ENCODE measurements around the gene NGRN. TPM values are rescaled to one million over a fixed set of nuclear protein-coding genes. Genes with fewer than 3 reads are reported as not detected.

The NGRN gene
- polyA plus RNA-seq, 1 of the 3 experiments (the other 2 are of a cell fraction): 48.2 TPM

DNA sequence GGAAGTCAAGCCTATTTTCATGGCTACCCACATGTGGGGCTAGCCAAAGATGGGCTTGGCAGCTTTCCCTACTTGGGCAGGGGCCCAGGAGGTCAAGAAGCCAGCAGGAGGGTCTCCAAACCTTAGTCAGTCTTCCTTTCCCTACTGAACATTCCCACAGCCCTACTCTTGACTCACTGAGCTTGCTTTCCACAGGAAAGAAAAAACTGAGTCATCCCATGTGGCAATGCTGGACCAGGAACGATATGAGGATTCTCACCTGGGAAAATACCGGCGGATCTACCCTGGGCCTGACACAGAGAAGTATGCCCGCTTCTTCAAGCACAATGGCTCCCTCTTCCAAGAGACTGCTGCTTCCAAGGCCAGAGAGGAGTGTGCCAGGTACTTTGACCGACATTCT lies 3.7 kb upstream of the NGRN start:
- CTCF ChIA-PET: interaction anchor here (2.7 kb wide), 1 partner anchor 12 kb away, joined by 9 read pairs; no protein-coding TSS in a partner anchor

DNA sequence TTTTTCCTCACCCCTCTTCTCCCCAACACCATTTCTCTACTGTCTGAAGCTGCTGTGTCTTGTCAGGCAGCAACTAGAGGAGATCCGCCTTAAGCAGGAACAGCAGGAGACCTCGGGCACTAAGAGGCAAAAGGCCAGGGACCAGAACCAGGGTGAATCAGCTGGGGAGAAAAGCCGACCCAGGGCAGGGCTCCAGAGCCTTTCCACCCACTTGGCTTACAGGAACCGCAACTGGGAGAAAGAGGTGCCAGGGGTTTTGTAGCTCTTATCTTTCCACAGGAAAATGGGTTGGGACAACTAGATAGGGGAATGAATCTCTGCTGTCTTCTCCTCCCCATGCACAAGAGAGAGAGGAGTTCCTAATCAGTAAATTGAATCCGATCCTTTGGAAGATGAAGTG lies 3.0 kb upstream of the NGRN start:
- H3K4me2 ChIP-seq: no peak overlapping the region
- H3K27me3 ChIP-seq (ENCODE audit: insufficient read depth): no peaks in the 10 kb centered on the region
- TF ChIP-seq ELF1 (IDR thresholded peaks at IDR 0.05) (no peak), FOXJ3 (CRISPR knock-in tag; IDR thresholded peaks at IDR 0.05) (no peak), TEAD4 (IDR thresholded peaks at IDR 0.05; ENCODE audit: borderline replicate concordance, insufficient read depth) (no peak), MEF2A (IDR thresholded peaks at IDR 0.05; ENCODE audit: borderline replicate concordance, low read depth) (no peak)
- peaks cover 19% of the 10 kb centered on the region for H3K79me2 ChIP-seq (ENCODE audit: insufficient read depth)
- peaks cover 9% of the 10 kb centered on the region for H4K20me1 ChIP-seq (ENCODE audit: insufficient read depth)
- no peak overlapping the region for H3K4me3 ChIP-seq (ENCODE audit: low read depth in 2 of 2, low read length in 1 of 2)
- H2AFZ ChIP-seq (ENCODE audit: low read depth): no peak overlapping the region
- H3K36me3 ChIP-seq (replicated peaks in 1 of 2; ENCODE audit: control insufficient read depth in 1 of 2, insufficient read depth in 2 of 2, low read length in 1 of 2): peaks cover 0 to 11% of the 10 kb centered on the region in 2 experiments
- H3K9ac ChIP-seq: no peak overlapping the region
- POLR2A ChIA-PET: no interaction called here
- no peak overlapping the region for H3K27ac ChIP-seq (ENCODE audit: low read depth in 2 of 2, low read length in 1 of 2)
- H3K9me3 ChIP-seq: no peaks in the 10 kb centered on the region
- DNase-seq: no peak
- WGBS (ENCODE audit: low lambda C conversion rate): 83% methylated on average over 5 of the region's 5 CpGs
- peaks cover 4 to 11% of the 10 kb centered on the region in 2 experiments; a peak in 1 of 4 replicates for H3K4me1 ChIP-seq (ENCODE audit: control insufficient read depth in 1 of 2, insufficient read depth in 2 of 2, low read depth in 1 of 2, low read length in 1 of 2)
- CTCF ChIA-PET: interaction anchor here (0.9 to 2.7 kb wide), 3 partner anchors 12 to 107 kb away, joined by 3 to 9 read pairs (median 3); no protein-coding TSS in a partner anchor
- H3F3A ChIP-seq (replicated peaks; ENCODE audit: insufficient read depth): peaks cover 10% of the 10 kb centered on the region
- H3K9me2 ChIP-seq: no peaks in the 10 kb centered on the region

More for the DNA sequence above, 3.7 kb upstream of the NGRN start:
- Histone ChIP-seq H3K4me2 (no peak overlapping the region), H3K36me3 (replicated peaks in 1 of 2; ENCODE audit: control insufficient read depth in 1 of 2, insufficient read depth in 2 of 2, low read length in 1 of 2) (peaks cover 0 to 5% of the 10 kb centered on the region in 2 experiments), H3K27me3 (ENCODE audit: insufficient read depth) (no peaks in the 10 kb centered on the region), H3K79me2 (ENCODE audit: insufficient read depth) (peaks cover 13% of the 10 kb centered on the region), H3K9me2 (no peaks in the 10 kb centered on the region), H3K9ac (no peak overlapping the region), H3K4me1 (ENCODE audit: control insufficient read depth in 1 of 2, insufficient read depth in 2 of 2, low read depth in 1 of 2, low read length in 1 of 2) (peaks cover 0 to 7% of the 10 kb centered on the region in 2 experiments; a peak in 1 of 4 replicates), H3K27ac (ENCODE audit: low read depth in 2 of 2, low read length in 1 of 2) (no peak overlapping the region), H3K9me3 (no peaks in the 10 kb centered on the region), H4K20me1 (ENCODE audit: insufficient read depth) (peaks cover 3% of the 10 kb centered on the region), H3F3A (replicated peaks; ENCODE audit: insufficient read depth) (peaks cover 10% of the 10 kb centered on the region), H2AFZ (ENCODE audit: low read depth) (no peak overlapping the region), H3K4me3 (ENCODE audit: low read depth in 2 of 2, low read length in 1 of 2) (no peak overlapping the region)
- 79% methylated on average over 5 of the region's 5 CpGs for WGBS (ENCODE audit: low lambda C conversion rate)
- POLR2A ChIA-PET: no interaction called here
- DNase-seq: no peak
- TF ChIP-seq NFIC (IDR thresholded peaks at IDR 0.05; ENCODE audit: borderline replicate concordance): no peak
- no peak for TF ChIP-seq JUND (IDR thresholded peaks at IDR 0.05)
- TF ChIP-seq, protein P1, sequence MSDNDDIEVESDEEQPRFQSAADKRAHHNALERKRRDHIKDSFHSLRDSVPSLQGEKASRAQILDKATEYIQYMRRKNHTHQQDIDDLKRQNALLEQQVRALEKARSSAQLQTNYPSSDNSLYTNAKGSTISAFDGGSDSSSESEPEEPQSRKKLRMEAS (IDR thresholded peaks at IDR 0.05; ENCODE audit: low read depth): no peak
- no peak for TF ChIP-seq MXI1 (IDR thresholded peaks at IDR 0.05; ENCODE audit: low read depth, low read length)
- TF ChIP-seq EZH2phosphoT487 (IDR thresholded peaks at IDR 0.05; ENCODE audit: borderline replicate concordance, low read depth): no peak
- no peak for TF ChIP-seq NRF1 (IDR thresholded peaks at IDR 0.05; ENCODE audit: low read depth, low read length)
- no peak for TF ChIP-seq GATA2 (CRISPR knock-in tag; IDR thresholded peaks at IDR 0.05)
- TF ChIP-seq YY1 (IDR thresholded peaks at IDR 0.05; ENCODE audit: low read depth): no peak
- TF ChIP-seq, protein P2, sequence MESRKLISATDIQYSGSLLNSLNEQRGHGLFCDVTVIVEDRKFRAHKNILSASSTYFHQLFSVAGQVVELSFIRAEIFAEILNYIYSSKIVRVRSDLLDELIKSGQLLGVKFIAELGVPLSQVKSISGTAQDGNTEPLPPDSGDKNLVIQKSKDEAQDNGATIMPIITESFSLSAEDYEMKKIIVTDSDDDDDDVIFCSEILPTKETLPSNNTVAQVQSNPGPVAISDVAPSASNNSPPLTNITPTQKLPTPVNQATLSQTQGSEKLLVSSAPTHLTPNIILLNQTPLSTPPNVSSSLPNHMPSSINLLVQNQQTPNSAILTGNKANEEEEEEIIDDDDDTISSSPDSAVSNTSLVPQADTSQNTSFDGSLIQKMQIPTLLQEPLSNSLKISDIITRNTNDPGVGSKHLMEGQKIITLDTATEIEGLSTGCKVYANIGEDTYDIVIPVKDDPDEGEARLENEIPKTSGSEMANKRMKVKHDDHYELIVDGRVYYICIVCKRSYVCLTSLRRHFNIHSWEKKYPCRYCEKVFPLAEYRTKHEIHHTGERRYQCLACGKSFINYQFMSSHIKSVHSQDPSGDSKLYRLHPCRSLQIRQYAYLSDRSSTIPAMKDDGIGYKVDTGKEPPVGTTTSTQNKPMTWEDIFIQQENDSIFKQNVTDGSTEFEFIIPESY (IDR thresholded peaks at IDR 0.05; ENCODE audit: borderline replicate concordance, low read depth): no peak
- no peak for TF ChIP-seq FOXM1 (IDR thresholded peaks at IDR 0.05; ENCODE audit: low read depth)
- TF ChIP-seq FOSL2 (IDR thresholded peaks at IDR 0.05; ENCODE audit: borderline replicate concordance, low read depth): no peak
- TF ChIP-seq, protein P3, sequence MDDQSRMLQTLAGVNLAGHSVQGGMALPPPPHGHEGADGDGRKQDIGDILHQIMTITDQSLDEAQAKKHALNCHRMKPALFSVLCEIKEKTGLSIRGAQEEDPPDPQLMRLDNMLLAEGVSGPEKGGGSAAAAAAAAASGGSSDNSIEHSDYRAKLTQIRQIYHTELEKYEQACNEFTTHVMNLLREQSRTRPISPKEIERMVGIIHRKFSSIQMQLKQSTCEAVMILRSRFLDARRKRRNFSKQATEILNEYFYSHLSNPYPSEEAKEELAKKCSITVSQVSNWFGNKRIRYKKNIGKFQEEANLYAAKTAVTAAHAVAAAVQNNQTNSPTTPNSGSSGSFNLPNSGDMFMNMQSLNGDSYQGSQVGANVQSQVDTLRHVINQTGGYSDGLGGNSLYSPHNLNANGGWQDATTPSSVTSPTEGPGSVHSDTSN (IDR thresholded peaks at IDR 0.05): no peak
- no peak for TF ChIP-seq SIN3A (IDR thresholded peaks at IDR 0.05; ENCODE audit: borderline replicate concordance, low read depth, low read length)
- TF ChIP-seq GABPA (IDR thresholded peaks at IDR 0.05; ENCODE audit: low read depth): no peak
- TF ChIP-seq RXRA (IDR thresholded peaks at IDR 0.05; ENCODE audit: borderline replicate concordance, low read depth): no peak
- TF ChIP-seq MEF2A (IDR thresholded peaks at IDR 0.05; ENCODE audit: borderline replicate concordance, low read depth): no peak
